Bone marrow (tissue), 2 donors: ENCODE data around the gene RAP1GAP.

Experiments
- DNase-seq, 2 donors: peaks; one replicate each; lab custom pipeline; 2025; lab: John Stamatoyannopoulos, UW

The RAP1GAP gene

DNA sequence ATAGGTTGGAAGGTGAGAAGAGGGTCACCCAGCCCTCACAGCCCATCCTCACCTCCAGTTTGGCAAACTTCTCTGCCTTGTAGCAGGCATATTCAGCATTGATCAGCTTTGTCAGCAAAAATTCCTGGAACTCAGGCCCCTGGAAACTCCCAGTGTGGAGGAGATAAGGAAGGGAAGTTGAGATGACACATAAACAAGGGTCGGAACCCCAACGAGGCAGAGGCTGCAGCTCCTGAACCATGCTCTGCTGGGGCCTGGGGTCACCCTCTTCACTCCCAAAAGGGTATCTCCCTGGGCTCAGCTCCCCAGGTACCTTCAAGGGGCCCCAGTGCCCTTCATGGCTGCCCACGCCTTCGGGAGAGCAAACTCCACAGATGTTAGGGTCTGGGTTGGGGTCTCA is 60.4 kb downstream of the RAP1GAP start:
- DNase-seq, result no peak

DNA sequence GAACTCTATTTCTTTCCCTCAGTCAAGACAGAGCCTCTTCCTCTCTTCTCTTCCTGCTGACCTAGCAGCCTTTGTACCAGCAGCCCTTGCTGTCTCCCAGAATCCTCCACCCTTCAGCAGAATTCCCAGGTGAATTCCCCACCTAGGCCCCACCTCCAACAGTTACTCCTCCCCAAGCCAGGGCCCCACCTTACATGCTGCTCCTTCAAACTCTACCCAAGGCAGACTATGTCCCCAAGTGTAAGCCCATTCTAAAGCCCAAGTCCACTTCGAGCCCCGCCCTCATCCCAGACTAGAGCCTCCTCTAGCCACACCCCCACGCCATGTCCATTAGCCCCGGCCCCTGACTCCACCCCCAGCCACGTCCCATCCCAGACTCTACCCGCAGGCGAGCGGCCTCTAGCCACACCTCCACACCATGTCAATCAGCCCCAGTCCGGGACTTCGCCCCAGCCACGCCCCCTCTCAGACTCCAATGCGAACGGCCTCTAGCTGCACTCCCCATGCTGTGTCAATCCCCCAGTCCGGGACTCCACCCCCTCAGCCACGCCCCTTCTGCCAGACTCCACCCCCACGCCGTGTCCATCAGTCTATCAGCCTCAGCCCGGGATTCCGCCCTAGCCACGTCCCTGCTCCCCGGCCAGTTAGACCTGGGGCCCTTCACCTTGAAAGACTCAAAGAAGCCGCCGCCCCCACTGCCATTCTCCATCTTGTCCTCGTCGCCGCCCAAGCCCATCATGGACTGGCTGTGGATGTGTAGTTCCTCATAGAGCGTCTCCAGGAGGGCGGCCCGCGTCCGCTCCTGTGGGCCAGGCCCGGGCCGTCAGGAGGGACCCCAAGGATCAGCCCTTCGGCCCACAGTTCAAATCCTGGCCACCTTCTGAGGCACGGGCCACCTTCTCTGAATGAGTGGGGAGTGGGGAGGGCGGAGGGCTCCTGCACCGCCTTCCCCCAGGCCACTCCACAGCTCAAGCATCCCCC is 61.3 kb downstream of the RAP1GAP start:
- DNase-seq, result peak in 1 of 2 donors; percentile 11

DNA sequence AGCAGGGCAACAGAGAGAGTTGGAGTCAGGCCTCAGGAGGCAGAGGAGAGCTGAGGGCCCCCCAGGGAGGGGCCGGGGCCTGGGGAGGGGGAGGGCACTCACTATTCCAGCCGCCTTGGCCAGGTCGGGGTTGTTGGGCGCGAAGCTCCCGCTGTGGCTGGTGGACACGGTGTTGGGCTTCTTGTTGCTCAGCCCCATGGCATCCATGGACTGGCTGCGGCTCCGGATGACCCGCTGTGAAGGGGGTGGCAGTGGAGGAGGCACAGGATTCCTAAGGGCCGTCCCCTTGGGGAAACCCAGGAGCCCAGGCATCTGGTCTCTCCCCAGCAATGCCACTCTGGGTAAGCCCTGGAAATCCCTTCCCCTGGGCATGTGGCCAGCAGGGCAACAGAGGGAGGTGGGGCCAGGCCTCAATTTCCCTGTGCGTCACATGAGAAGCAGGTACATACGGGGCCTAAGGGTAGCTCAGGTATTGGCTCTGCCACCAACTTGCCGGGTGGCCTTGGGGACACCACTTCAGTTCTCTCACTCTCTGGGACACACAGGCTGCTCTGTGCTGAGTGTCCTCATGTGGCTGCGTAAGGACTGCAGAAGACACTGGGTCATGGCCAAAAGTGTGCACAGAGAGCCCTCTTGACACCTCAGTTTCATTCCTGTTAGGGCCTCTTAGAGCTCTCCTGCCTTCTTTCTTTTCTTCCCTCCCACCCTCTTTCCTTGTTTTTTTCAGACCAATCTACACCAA is 63.0 kb downstream of the RAP1GAP start:
- no peak for DNase-seq

GRCh38 chr1:21605012-21605715 is 64.0 kb downstream of the RAP1GAP start:
- no peak for DNase-seq

- no peak for DNase-seq
Observed at GRCh38 chr1:21604208-21604957, 64.8 kb downstream of the RAP1GAP start.

- no peak for DNase-seq
Observed at GRCh38 chr1:21603177-21604138, 65.7 kb downstream of the RAP1GAP start.

- DNase-seq, result no peak
Observed at GRCh38 chr1:21601278-21602048, 67.7 kb downstream of the RAP1GAP start.

- DNase-seq, result no peak
Observed at GRCh38 chr1:21599402-21599801, 69.8 kb downstream of the RAP1GAP start.

- no peak for DNase-seq
Observed at GRCh38 chr1:21598904-21599303, 70.3 kb downstream of the RAP1GAP start.

DNA sequence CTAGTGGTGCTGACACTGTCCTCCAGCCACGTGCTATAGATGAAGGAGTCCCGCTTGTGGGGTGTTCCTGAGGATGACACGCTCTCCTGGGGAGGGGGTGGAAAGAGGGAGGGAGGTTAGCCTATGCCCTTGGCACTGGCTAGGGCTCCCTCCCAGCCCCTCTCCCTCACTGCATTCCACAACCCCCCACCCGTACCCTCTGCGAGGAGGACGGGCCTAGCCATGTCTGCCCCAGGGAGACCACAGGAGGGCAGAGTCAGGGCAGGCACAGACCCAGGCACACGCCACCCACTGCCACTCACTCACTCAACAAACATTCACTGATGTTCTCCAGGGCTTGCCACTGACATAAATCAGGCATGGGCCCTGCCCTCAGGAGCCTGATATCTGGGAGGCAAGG is 70.7 kb downstream of the RAP1GAP start:
- no peak for DNase-seq

DNA sequence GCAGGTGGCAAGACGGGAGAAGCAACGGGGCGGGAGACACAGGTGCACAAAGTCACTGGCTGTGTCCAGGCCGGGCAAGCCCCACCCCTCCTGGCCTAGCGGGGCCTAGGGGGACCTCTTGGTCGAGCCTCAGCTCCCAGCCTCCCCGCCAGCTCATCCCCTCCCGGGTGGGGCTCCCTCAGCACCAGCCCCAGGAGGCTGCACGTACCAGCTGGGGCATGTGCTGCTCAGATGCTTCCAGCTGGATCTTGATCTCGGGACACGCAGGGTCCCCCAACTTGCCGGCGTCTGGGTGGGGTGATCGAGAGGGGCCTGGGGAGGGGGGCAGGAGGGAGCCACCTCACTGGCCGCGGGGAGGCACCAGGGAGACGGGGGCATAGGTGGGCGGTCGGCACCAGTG is 71.4 kb downstream of the RAP1GAP start:
- no peak for DNase-seq

- DNase-seq, result no peak
Observed at GRCh38 chr1:21596628-21597027, 72.5 kb downstream of the RAP1GAP start.

- DNase-seq, result no peak
Observed at GRCh38 chr1:21596174-21596573, 73.0 kb downstream of the RAP1GAP start.

DNA sequence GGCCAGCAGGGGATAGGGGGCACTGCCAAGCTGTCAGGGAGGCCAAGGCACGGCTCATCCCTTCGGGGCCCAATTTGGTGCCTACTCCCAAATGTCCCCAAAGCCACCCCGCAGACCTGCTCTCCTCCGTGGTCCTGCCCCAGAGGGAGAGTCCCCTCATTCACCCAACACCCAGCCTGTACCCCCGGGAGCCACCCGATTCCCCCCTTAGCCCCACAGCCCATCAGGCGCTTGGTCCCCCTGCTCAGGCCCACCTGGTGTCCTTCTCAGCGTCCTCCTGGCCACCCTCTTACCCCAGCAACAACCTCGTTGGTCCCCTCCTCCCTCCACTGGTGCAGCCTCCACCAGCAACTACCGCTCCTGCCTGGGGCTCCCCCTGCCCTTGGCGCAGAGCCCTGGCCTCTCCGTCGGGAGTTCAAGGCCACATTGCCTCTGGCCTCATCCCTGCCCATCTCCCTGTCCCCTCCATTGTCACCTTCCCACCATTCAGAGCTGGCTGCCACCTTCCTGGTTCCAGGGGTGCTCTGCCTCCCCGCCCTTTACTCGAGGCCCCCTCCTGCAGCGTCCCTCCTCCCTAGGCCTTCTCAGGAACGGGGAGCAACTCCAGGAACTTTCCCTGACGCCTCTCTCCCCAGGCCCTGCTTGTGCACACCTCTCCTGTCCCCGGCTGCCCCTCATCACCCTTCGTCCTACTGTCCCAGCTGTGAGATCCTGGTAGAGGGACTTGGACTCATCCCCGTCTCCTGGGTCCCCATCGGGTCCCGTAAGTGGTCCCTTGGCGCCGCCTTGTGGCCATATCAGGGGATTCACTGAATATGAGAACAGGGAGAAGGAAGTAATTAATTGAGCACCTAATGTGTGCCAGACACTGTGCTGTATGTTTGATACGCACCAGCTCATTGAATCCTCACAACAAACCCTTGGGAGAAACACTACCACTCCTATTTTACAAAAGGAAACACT is 73.9 kb downstream of the RAP1GAP start:
- DNase-seq, result peak; percentile 14 to 26

- no peak for DNase-seq
Observed at GRCh38 chr1:21594501-21594900, 74.7 kb downstream of the RAP1GAP start.

- DNase-seq, result no peak
Observed at GRCh38 chr1:21593231-21593630, 75.9 kb downstream of the RAP1GAP start.

DNA sequence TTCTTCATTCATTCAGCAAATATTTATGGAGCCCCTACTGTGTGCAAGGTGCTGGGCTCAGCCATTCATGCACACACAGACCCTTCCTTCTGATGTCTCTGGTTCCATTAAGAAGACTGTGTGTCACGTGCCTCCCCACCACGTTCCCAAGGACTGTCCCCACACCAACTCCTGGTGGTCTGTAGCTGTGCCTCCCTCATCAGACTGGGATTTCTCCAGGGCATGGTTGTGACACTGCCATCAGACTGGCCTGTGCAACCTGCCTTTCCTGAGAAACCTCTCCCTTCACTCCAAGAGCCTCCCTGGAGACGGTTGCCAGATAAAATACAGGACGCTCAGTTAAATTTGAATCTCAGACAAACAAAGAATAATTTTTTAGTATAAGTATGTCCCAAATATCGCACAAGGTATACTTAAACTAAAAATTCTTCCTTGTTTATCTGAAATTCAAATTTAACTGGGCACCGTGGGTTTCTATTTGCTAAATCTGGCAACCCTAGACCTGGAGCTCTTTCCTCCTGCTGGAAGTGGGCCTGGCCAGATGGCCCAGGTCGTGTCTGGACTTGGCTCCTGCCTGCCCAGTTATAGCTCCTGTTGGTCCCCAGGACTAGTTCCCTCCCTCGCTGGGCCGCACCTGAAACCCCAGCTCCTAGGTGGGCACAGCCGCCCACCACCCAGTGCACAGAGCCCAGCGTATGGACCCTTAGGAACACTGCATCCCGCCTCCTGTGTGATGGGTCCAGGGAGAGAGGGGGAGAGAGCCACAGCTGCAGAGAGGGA is 76.9 kb downstream of the RAP1GAP start:
- no peak for DNase-seq

GRCh38 chr1:21590934-21591333 is 78.2 kb downstream of the RAP1GAP start:
- no peak for DNase-seq
